ENCODE data around the gene PLEKHA7.

The PLEKHA7 gene

DNA sequence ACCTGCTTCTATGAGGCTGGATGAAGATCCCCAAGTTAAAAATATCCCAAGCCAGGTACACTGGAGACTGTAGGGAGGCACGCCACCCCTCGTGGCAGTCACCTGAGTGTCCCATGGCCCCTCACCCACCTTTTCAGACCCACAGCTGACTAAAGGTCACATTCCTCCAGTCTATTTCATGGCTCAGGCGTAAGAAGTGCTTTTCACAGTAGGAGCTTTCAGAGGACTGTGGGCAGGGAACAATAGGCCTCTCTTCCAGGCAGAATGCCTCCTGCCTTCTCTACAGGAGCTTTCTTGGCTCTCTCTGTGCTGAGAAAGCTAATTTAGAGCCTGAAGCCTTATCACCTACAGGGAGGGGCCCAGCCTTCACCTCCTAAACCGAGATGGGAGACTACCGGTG lies 201.9 kb downstream of the PLEKHA7 start:
- DNase-seq (ENCODE audit: low read depth, low spot score), result no peak

DNA sequence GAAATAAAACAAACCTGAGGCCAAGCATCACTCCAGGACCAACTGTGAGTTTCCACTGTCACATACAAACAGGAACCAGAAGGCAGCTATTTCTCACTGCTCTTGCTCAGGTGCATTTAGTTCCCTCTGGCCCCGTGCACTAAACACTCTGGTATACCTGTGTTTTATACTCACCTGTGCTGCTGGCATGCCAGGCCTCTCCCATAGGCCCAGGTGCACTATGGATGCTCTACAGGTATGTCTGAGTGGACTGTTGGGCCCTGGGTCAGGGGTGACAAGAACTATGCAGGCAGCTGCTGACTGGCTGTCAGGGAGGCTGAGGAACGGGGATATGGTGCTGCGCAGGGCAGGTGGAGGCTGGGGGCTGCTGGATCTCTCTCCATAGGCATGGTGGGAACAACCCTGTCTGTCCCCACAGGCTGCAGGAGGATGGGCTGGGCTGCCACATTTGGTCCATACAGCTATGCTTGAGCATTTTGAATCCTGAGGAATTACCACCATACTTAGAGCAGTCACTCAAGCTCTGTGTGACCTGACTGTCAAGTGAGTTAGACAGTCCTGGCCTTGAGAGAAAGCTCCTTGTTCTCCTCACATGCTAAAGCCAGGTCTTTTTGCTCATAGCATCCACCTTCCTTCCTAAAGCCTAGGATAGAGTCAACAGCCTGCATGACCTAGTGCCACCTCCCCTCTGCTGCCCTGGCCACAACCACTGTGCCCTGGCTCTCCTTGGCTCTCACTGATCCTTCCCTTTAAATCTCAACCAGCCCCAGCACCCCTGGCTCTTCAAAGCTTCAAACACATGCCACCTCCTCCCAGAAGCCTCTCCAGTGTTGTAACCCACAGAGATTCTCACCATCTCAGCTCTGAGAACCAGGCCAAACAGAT lies 202.8 kb downstream of the PLEKHA7 start:
- DNase-seq (ENCODE audit: low read depth, low spot score), result no peak

DNA sequence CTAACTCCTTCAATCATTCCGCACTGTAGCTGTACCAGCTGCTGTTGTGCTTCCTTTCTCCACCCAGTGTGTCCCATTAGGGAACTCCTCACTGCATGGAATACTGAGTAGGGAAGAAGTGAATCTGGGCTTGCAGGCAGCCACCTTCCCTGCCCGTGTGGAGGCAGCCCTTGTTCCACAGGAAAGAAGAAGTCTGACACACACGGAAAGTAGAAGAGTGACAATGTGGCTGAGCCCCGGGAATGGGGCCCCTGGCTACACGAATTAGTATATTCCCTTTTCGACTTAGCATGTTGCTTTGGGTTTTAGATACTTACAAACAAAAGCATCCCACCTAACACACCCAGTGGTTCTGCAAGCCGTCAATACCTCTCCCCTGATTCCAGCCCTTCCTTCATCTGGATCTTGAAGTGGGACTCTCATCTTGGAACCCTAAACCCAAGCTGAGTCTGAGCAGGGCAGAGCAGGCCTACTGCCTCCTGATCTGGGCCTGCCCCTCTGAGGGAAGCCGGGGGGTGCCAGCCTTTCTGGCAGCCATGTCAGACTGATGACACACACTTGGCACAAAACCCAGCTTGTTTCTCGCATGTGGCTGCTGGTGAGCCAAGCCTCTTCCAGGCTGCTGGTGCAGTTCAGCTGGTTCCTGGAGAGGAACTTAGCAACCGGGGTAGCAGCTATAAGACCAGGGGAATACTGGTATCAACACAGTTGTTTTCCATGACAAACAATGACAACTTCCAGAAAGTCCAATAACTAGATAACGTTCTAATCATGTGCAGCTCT lies 204.1 kb downstream of the PLEKHA7 start:
- DNase-seq (ENCODE audit: low read depth, low spot score), result no peak

DNA sequence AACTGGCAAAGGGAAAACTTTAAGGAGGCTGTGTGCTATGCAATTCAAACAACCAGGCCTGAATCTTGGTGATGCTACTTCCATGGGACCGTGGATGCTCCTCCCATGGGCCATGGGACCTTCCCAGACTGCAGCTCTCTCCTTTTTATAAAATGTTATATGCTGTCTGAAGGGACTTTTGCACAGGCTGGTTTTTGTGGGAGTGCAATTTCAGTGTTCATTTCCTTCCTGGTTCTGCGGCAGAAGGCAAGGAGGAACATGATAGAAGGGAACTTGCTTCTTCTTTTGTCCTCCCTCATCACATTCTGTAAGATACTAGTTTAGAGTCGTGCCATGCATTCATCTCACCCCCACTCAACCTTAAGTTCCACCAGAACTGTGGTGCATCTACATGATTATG lies 206.9 kb downstream of the PLEKHA7 start:
- DNase-seq (ENCODE audit: low read depth, low spot score), result no peak

DNA sequence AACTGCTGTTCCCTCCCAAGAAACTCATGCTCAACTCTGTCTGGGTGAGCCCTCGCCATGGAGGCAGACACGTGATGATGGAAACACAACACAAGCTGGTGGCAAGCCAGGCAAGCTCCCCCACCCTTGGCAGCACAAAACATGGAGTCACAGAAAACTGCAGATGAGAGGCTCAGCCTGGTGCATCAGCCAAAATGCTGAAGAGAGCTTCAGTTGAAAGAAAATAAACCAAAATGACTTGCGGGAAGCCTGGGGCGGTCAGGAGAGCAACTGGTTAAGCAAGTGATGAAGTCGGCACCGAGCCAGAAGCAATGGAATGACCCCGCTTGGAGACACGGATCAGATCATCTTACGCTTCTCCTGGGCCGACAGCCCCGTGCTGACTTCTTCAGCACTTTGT lies 207.4 kb downstream of the PLEKHA7 start:
- DNase-seq (ENCODE audit: low read depth, low spot score), result no peak

DNA sequence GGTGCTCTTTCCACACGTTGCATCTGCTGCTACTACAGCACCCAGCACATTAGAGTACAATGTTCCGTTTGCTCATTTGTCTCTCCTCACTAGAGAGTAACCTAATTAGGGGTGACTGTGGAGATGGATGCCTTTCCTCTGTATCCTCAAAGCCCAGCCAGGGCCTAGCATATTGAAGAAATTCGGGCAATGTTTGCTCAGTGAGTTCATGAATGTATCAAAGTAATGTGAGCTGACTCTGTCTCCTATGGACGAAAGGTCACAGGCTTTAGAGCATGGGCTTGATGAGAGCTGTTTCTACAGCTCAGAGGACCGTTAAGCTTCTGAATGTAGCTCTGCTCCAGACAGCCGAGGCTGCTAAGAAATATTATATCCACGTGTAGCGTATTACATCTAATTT lies 208.3 kb downstream of the PLEKHA7 start:
- no peak for DNase-seq (ENCODE audit: low read depth, low spot score)

DNA sequence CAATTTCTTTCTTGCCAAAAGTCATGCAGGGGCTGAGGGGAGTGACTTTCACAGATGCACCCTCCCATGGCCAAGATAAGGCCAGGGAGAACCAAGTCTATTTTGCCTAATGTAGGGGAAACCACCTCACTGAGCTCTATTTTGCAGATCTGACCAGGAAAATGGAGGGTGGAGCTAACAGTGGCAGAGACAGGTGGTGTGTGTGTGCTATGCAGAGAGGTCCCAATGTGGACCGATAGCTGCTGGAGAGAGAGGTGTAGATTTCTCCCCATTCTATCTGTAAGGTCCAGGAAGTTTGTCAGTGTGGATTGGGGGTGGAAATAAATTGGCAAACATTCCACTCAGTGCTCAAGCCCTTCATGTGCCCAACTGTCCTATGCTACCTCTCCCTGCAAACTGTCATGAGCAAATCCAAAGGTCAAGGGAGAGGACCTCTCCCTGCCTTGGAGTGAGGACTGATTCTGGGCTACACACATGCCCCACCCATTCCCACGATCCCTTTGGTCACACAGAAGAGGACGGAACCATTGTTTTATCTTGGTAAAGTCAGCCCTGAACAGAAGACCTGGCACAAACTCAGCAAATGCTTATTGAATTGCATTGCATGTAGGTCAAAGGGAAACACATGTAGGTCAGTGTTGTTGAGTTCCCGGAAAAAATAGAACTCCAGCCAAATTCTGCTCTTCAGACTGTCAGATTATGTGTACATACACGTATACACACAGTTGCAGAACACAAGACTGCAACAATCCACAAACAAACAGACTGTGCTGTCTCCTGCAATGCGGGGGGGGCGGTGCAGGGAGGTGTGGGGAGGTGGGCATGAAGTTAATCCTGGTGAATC lies 209.9 kb downstream of the PLEKHA7 start:
- DNase-seq (ENCODE audit: low read depth, low spot score), result no peak

DNA sequence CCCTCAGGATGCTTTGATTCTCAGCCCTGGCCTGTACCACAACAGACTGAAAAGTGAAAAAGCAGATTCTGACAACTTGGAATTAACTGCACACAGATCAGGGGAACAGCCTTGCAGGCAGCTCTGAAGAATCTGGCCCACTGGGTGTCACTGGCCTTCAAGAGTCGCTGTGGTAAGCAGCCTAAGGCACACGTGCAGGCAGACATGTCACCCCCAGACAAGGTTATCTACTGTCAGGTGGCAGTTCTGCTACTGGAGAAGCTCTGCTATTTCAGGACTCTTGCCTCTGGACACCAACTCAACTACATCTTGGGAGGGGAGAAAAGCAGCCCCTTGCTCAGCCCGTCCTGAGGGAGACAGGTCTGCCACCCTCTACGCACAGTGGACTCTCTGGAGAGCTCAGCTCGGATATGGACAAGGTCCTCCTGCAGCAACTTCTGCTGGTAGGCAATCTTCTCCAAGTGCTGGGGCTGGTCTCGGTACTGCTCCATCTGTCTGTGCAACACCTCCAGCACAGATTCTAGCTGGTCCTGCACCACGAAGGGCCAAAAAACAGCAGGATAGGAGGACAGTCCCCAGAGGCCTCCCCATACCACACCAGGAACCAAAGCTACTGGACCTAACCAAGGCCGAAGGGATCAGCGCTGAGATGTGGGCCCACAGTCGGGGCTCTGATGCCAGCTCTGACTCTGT lies 212.8 kb downstream of the PLEKHA7 start:
- DNase-seq (ENCODE audit: low read depth, low spot score), result no peak

DNA sequence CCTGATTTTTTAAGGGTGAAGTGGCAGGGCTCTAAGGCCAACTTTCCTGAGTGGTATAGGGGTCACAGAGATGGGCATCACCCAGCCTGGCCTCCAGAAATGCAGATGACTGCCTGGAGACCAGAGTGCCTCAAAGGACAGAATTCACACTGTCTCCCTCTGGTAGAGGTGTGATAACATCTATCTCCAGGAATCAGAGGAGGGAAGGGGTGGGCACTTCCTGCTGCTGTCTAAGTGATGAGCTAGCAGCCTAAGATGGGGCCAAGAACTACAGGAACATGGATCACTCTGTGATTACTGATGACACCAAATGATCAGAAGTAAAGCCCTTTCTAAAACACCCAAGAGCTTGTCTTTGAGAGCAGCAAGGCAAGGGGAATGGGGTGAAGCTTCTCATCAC lies 213.8 kb downstream of the PLEKHA7 start:
- no peak for DNase-seq (ENCODE audit: low read depth, low spot score)

DNA sequence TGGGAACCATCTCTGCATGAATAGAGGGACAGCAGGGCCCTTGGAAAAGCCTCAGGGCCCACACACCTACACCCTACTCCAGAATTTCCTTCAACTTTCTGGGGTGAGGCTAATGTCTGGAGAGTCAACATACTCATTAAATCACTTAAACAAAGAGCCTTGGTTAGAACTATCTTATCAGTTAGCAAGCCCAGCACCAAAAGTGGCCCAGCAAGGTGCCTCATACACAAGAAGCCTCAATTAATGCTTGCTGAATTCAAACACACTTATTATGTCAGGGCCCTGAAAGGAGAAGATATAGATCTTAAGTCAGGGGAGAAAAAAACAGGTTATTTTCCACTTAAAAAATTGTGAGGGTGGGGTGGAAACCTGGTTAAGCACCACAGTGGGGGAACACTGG lies 214.3 kb downstream of the PLEKHA7 start:
- no peak for DNase-seq (ENCODE audit: low read depth, low spot score)

DNA sequence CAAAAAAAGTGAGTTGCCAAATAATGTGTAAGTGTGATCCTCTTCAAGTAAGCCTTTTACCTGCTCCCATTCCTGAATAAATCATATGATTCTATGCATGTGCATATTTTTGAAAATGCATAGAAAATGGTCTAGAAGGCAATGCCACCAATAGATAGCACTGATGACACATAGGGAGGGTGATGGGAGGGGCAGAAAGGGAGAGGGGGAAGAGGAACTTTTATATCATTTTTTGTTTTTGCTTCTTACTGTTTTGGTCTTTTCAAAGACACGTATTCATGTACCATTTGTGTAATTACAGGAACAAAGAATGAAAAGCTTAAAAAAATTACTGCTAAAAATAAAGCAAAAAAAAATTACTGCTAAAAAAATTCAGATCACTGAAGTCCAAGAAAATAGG lies 215.0 kb downstream of the PLEKHA7 start:
- DNase-seq (ENCODE audit: low read depth, low spot score), result no peak

DNA sequence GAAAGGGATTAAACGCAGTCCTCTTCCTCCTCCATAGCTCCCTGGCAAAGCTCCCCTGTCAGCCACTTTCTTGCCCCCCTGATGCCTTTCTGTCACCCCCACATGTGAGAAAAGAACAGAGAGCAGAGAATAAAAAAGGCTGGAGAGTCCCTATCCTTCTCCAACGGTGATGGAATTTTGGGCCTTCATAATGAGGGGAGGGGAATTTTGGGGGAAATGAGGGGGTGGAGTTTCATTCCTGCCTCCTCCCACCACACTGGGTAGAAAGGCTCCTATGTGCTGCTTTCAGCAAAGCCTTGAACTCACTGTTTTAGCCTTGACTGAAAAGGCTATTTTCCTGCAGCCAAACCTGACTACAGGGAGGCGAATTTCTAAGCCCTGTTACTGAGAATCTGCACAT lies 216.4 kb downstream of the PLEKHA7 start:
- no peak for DNase-seq (ENCODE audit: low read depth, low spot score)

DNA sequence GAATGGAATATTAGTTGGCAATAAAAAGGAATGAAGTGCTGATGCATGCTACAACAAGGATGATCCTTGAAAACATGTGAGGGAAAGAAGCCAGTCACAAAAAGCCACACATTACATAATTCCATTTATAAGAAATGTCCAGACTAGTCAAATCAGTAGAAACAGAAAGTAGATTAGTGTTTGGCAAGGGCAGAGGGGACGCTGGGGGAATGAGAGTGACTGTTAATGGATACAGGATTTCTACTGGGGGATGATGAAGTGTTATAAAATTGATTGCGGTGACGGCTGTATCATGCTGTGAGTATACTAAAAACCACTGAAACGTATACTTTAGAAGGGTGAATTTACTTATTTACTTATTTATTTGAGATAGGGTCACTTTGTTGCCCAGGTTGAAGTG lies 217.9 kb downstream of the PLEKHA7 start:
- no peak for DNase-seq (ENCODE audit: low read depth, low spot score)

DNA sequence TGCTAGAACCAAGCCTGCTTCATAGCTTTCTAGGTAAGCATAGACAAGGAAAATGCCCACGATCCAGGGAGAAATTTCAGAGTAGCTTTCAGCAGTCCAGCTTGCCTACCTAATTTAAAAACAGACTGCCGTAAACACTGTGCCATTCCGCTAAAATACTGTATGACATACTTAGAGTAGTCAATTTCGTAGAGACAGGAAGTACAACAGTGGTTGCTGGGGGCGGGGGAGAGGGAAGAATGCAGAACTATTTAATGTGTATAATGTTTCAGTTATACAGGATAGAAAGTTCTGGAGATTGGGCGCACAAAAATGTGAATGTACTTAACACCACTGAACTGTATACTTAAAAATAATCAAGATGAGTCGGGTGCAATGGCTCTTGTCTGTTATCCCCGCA lies 219.1 kb downstream of the PLEKHA7 start:
- no peak for DNase-seq (ENCODE audit: low read depth, low spot score)

DNA sequence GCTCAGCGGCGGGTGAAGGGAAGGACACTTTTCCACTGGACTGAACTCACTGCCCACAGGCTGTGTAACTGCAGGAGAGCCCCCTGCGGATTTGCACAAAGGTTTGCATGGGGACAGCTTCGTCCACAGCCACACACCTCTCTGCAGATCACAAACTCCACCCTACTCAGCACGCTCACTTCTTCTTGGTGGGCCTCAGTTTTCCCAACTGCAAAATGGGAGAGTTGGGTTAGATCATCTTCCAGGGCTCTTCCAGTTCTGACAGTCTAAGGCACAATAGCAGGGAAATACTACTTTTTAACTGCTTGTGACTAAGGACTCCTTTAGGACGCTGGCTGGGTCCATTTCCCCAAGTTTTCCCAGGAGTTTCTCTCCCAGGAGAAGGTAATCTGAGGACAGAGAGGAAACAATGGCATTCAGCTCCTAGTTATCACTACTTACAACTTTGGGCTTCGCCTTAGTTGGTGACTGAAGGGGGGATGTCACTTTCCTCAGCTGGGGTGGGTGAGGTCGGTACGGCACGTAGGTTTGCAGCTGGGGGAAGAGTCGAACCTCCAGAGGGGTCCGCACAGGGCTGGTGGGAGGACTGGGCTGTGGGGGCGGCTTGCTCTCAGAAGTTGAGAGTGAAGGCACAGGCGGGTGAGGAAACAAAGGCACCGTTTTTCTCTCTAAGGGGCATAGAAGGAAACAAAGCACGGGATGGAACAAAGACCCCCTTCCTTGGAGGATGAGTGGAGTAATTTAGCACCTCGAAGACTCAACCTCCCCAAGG lies 220.0 kb downstream of the PLEKHA7 start:
- no peak for DNase-seq (ENCODE audit: low read depth, low spot score)

DNA sequence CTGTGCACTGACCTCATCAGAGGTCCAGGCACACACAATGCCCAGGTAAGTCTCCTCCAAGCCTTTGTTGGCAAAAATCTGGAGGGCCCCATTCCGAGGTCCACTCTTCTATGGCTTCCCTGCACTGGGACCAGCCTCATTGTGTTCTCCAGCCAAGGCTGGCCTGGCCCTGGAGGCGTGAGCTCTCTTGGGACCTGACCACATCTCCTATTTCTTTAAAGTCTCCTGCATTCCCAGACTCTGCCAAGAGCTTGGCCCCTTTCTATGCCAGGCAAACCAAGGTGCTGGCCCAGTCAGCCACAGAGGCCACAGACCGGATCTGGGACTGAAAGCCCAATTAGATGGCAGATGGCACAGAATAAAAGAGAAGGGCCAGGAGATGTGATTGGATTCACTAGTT lies 220.7 kb downstream of the PLEKHA7 start:
- DNase-seq (ENCODE audit: low read depth, low spot score), result no peak

DNA sequence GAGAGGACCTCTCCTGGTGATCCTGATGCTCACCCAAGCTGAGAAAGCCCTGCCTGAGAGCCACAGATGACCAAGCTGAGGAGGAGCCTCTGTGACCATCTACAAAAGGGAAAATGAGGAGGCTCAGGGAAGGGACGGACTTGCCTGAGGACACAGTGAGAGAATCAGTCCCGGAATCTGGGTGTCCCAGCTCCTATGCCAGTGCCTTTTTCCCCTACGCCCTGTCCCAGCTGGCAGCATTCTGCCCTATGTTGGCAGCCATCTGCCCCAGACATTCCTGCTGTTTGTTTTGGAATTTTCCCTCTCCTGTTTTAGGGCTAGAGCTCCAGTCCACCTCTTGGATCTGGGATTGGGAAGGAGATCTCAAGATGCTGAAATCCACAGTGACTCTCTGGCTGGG lies 221.2 kb downstream of the PLEKHA7 start:
- DNase-seq (ENCODE audit: low read depth, low spot score), result no peak

DNA sequence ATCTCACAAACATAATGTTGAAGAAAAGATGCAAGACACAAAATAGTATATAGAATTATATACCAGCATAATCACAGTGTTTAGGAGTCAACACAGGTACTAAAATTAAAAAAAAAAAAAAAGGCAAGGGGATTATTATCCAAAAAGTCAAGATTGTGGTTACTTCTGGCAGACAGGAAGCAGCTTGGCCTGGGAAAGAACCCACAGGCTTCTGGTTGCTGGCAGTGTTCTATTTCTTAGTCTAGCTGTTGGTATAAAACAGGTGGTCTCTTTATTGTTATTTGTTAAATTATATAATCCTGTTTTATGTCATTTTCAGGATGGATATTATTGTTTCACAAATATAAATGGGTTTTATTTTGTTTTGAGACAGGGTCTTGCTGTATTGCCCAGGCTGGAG lies 221.8 kb downstream of the PLEKHA7 start:
- no peak for DNase-seq (ENCODE audit: low read depth, low spot score)

DNA sequence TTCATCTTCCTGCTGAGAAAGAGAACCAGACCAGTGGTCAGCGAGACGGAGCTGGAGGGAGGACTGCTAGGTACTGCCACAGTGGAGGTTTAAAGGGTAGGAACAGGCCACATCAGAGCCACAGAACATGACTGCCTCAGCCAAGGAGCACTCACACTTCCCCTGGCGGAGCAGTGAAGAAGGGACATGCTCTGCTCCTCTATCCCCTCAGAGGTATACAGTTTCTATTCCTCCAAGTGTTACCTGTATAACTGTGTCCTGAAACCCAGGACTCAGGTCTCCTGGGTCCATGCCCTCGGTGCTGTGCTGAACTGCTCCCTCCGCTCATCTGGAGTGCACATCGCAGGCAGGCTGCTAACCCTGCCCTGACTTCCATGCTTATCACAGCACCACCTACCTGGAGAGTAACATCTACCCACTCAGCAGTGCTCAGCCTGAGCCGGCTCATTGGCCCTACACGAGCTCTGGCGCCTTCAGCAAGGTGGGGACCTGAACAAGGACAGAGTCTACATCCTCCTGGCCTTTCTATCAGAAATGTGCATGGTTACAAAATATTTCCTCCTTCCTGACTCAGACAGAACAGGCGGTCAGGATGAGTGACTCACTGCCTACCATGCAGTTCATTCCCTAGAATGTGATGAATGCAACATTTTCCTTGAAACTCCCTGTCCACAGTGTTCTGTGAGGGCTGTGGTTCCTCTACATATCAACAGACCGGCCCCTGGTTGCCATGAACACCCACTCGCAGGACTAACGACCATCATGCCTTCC lies 222.8 kb downstream of the PLEKHA7 start:
- DNase-seq (ENCODE audit: low read depth, low spot score), result no peak

Measured in smooth muscle cell of the brain vasculature (primary cell).